ENCODE results near the gene TOR1B.

The TOR1B gene

DNA sequence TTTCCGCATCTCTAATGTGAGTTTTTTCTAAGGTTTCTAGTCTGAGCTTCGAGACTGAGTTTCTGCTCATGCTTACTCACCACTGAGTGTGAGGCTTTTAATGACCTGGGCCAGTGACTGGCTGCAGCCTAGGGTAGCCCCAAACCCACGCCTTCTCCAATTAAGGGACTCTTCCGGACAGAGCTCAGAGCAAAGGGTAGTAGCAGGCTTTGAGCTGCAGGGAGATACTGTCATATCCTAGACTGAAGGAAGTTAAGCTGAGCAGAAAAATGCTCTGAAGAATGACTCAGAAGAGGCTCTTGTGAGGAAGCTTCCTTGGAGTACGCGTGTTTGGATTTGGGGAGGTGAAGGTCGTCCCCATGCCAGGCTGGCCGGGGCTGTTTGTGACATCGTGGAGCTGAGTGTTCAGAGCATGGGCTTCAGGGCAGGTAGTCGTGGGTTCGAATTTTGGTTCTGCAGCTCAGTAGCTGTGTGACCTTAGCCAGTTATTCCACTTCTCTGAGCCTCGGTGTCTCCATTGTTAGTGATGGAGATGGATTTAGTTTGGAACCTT, 35.8 kb downstream of the TOR1B start:
- TF ChIP-seq, protein P1, sequence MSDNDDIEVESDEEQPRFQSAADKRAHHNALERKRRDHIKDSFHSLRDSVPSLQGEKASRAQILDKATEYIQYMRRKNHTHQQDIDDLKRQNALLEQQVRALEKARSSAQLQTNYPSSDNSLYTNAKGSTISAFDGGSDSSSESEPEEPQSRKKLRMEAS (IDR thresholded peaks at IDR 0.05; ENCODE audit: low read depth, low read length): no peak
- no peak for TF ChIP-seq MYC (IDR thresholded peaks at IDR 0.05; ENCODE audit: low read depth, low read length)
- TF ChIP-seq, protein P2, sequence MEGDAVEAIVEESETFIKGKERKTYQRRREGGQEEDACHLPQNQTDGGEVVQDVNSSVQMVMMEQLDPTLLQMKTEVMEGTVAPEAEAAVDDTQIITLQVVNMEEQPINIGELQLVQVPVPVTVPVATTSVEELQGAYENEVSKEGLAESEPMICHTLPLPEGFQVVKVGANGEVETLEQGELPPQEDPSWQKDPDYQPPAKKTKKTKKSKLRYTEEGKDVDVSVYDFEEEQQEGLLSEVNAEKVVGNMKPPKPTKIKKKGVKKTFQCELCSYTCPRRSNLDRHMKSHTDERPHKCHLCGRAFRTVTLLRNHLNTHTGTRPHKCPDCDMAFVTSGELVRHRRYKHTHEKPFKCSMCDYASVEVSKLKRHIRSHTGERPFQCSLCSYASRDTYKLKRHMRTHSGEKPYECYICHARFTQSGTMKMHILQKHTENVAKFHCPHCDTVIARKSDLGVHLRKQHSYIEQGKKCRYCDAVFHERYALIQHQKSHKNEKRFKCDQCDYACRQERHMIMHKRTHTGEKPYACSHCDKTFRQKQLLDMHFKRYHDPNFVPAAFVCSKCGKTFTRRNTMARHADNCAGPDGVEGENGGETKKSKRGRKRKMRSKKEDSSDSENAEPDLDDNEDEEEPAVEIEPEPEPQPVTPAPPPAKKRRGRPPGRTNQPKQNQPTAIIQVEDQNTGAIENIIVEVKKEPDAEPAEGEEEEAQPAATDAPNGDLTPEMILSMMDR (IDR thresholded peaks at IDR 0.05; ENCODE audit: low read depth, low read length): no peak
- TF ChIP-seq POLR2A (IDR thresholded peaks at IDR 0.05; ENCODE audit: extremely low read depth, insufficient read length): no peak
- H3K4me3 ChIP-seq (ENCODE audit: low read depth, low read length): peak overlapping the region; percentile 3
- DNase-seq (ENCODE audit: low read depth): peak; percentile 79

DNA sequence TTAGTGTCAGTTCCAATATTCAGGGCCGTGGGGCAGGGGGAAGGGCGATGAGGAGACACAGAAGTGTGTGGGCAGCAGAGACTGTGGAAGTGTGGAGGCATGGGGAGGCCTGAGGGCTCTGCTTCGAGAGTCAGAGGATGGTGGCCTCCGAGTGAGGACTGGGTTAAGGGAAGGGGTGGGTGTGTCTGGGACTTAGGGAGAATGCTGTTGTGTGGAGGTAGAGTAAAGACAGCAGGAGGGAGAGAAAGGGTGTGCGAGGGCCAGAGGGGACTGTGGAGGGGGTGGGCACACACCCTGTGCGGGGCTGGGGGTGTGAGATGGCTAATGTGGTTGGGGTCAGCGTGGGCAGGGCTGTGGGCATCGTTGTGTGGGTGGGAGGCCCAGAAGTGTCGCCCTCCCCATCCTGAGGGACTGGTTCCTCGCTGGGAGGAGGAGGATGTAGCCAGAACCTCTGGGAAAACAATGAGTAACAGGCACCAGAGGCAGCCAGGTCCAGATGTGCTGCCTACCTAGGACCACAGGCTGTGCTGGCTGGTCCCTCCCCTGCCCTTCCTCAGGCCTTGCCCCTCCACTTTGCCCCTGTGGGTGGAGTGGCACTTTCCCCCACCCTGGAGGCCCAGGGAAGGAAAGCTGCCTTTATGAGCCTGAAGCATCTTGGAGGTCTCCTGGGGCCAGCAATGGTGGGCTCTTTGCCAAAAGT, 36.5 kb downstream of the TOR1B start:
- TF ChIP-seq, protein P1 (IDR thresholded peaks at IDR 0.05; ENCODE audit: low read depth, low read length): no peak
- TF ChIP-seq MYC (IDR thresholded peaks at IDR 0.05; ENCODE audit: low read depth, low read length) (no peak), POLR2A (IDR thresholded peaks at IDR 0.05; ENCODE audit: extremely low read depth, insufficient read length) (no peak)
- TF ChIP-seq, protein P2 (IDR thresholded peaks at IDR 0.05; ENCODE audit: low read depth, low read length): no peak
- no peak for DNase-seq (ENCODE audit: low read depth)
- peak overlapping the region; percentile 3 for H3K4me3 ChIP-seq (ENCODE audit: low read depth, low read length)

DNA sequence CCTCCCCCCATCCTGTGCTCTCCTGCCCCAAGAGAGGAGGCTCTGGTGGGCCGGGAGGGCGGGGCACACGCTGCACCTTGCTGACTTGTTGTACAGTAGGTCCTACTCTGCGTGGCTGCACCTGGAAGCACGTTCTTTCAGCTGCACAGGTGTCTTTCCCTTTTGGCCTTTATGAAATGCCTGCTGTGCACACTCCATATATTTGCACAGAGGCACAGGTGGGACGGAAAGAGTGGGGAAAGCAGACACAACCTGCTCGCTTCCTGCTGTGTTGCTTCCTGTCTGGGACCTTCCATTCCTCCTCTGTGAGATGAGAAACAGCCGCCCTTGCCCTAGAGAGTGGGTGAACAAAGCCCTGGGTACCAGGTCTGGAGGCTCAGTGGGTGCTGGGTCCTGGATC, 37.0 kb downstream of the TOR1B start:
- H3K4me3 ChIP-seq (ENCODE audit: low read depth, low read length): no peak overlapping the region
- DNase-seq (ENCODE audit: low read depth): no peak
- TF ChIP-seq POLR2A (IDR thresholded peaks at IDR 0.05; ENCODE audit: extremely low read depth, insufficient read length): no peak
- no peak for TF ChIP-seq MYC (IDR thresholded peaks at IDR 0.05; ENCODE audit: low read depth, low read length)
- TF ChIP-seq, protein P2 (IDR thresholded peaks at IDR 0.05; ENCODE audit: low read depth, low read length): no peak
- TF ChIP-seq, protein P1 (IDR thresholded peaks at IDR 0.05; ENCODE audit: low read depth, low read length): no peak

GRCh38 chr9:129841071-129841470, 38.1 kb downstream of the TOR1B start:
- no peak for DNase-seq (ENCODE audit: low read depth)
- no peak overlapping the region for H3K4me3 ChIP-seq (ENCODE audit: low read depth, low read length)
- TF ChIP-seq, protein P2 (IDR thresholded peaks at IDR 0.05; ENCODE audit: low read depth, low read length): no peak
- TF ChIP-seq POLR2A (IDR thresholded peaks at IDR 0.05; ENCODE audit: extremely low read depth, insufficient read length) (no peak), MYC (IDR thresholded peaks at IDR 0.05; ENCODE audit: low read depth, low read length) (no peak)
- TF ChIP-seq, protein P1 (IDR thresholded peaks at IDR 0.05; ENCODE audit: low read depth, low read length): no peak

DNA sequence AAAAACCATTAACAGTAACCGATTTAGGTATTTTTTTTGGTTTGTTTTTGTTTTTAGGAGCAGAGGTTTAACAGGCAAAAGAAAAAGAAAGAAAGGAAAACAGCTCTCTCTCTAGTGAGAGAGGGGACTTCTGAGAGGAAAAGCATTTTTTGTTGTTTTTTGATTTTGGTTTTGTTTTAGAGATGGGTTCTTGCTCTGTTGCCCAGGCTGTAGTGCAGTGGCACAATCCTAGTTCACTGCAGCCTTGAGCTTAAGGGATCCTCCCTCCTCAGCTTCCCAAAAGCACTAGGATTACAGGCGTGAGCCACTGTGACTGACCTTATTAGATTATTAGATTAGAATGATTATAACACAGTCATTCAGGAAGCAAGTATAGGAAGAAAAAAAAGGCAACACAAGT, 42.4 kb downstream of the TOR1B start:
- TF ChIP-seq POLR2A (IDR thresholded peaks at IDR 0.05; ENCODE audit: extremely low read depth, insufficient read length) (no peak), MYC (IDR thresholded peaks at IDR 0.05; ENCODE audit: low read depth, low read length) (no peak)
- TF ChIP-seq, protein P2 (IDR thresholded peaks at IDR 0.05; ENCODE audit: low read depth, low read length): no peak
- TF ChIP-seq, protein P1 (IDR thresholded peaks at IDR 0.05; ENCODE audit: low read depth, low read length): no peak
- H3K4me3 ChIP-seq (ENCODE audit: low read depth, low read length): no peak overlapping the region
- no peak for DNase-seq (ENCODE audit: low read depth)

Measured in NB4 (cell line).